ENCODE results near the gene RUBCNL. TPM values are rescaled to one million over a fixed set of nuclear protein-coding genes. Genes with fewer than 3 reads are reported as not detected.

RUBCNL gene
- total RNA-seq, 1 donor: 6.5 TPM

GRCh38 chr13:46341112-46341711 lies 45.8 kb downstream of the RUBCNL start:
- TF ChIP-seq CTCF (IDR thresholded peaks at IDR 0.05; ENCODE audit: extremely low read depth, low read depth, low read length): no peak
- Histone ChIP-seq H3K27ac (ENCODE audit: low read depth, low read length) (peak overlapping the region; percentile 86), H3K36me3 (ENCODE audit: insufficient read depth, low read length) (no peaks in the 10 kb centered on the region), H3K4me2 (ENCODE audit: insufficient read depth, low read length) (peak overlapping the region; percentile 58), H3K4me1 (ENCODE audit: insufficient read depth, low read length) (peaks cover 28% of the 10 kb centered on the region), H4K20me1 (ENCODE audit: insufficient read depth, low read length) (no peaks in the 10 kb centered on the region), H2AFZ (ENCODE audit: low read length) (peak overlapping the region; percentile 85), H3K9me3 (ENCODE audit: low read depth, low read length) (no peaks in the 10 kb centered on the region), H3K79me2 (ENCODE audit: insufficient read depth, low read length) (no peaks in the 10 kb centered on the region), H3K27me3 (ENCODE audit: insufficient read depth, low read length) (no peaks in the 10 kb centered on the region), H3K4me3 (ENCODE audit: insufficient read depth, low read length) (peak overlapping the region; percentile 6)
- DNase-seq (ENCODE audit: insufficient read length, low spot score, missing footprints): peak; percentile 83

- H3K4me1 ChIP-seq (ENCODE audit: insufficient read depth, low read length): peaks cover 28% of the 10 kb centered on the region
- no peaks in the 10 kb centered on the region for H3K27me3 ChIP-seq (ENCODE audit: insufficient read depth, low read length)
- peak overlapping the region; percentile 85 for H2AFZ ChIP-seq (ENCODE audit: low read length)
- TF ChIP-seq CTCF (IDR thresholded peaks at IDR 0.05; ENCODE audit: extremely low read depth, low read depth, low read length): no peak
- peak overlapping the region; percentile 86 for H3K27ac ChIP-seq (ENCODE audit: low read depth, low read length)
- H3K4me3 ChIP-seq (ENCODE audit: insufficient read depth, low read length): no peak overlapping the region
- no peaks in the 10 kb centered on the region for H4K20me1 ChIP-seq (ENCODE audit: insufficient read depth, low read length)
- H3K79me2 ChIP-seq (ENCODE audit: insufficient read depth, low read length): no peaks in the 10 kb centered on the region
- no peak for DNase-seq (ENCODE audit: insufficient read length, low spot score, missing footprints)
- H3K4me2 ChIP-seq (ENCODE audit: insufficient read depth, low read length): no peak overlapping the region
- no peaks in the 10 kb centered on the region for H3K9me3 ChIP-seq (ENCODE audit: low read depth, low read length)
- no peaks in the 10 kb centered on the region for H3K36me3 ChIP-seq (ENCODE audit: insufficient read depth, low read length)
These were observed 46.4 kb downstream of the RUBCNL start for GRCh38 chr13:46340631-46341111.

- Histone ChIP-seq H3K9me3 (ENCODE audit: low read depth, low read length) (no peaks in the 10 kb centered on the region), H3K4me1 (ENCODE audit: insufficient read depth, low read length) (peaks cover 28% of the 10 kb centered on the region), H3K4me2 (ENCODE audit: insufficient read depth, low read length) (no peak overlapping the region), H3K79me2 (ENCODE audit: insufficient read depth, low read length) (no peaks in the 10 kb centered on the region), H4K20me1 (ENCODE audit: insufficient read depth, low read length) (no peaks in the 10 kb centered on the region), H3K27me3 (ENCODE audit: insufficient read depth, low read length) (no peaks in the 10 kb centered on the region), H3K27ac (ENCODE audit: low read depth, low read length) (no peak overlapping the region), H3K36me3 (ENCODE audit: insufficient read depth, low read length) (no peaks in the 10 kb centered on the region), H2AFZ (ENCODE audit: low read length) (no peak overlapping the region), H3K4me3 (ENCODE audit: insufficient read depth, low read length) (no peak overlapping the region)
- TF ChIP-seq CTCF (IDR thresholded peaks at IDR 0.05; ENCODE audit: extremely low read depth, low read depth, low read length): no peak
- DNase-seq (ENCODE audit: insufficient read length, low spot score, missing footprints): no peak
These were observed 47.0 kb downstream of the RUBCNL start for GRCh38 chr13:46340011-46340410.

GRCh38 chr13:46339035-46339666 lies 47.9 kb downstream of the RUBCNL start:
- Histone ChIP-seq H3K4me2 (ENCODE audit: insufficient read depth, low read length) (peak overlapping the region; percentile 53), H3K36me3 (ENCODE audit: insufficient read depth, low read length) (no peaks in the 10 kb centered on the region), H3K4me1 (ENCODE audit: insufficient read depth, low read length) (peaks cover 28% of the 10 kb centered on the region), H3K9me3 (ENCODE audit: low read depth, low read length) (no peaks in the 10 kb centered on the region), H3K27ac (ENCODE audit: low read depth, low read length) (peak overlapping the region; percentile 56), H3K79me2 (ENCODE audit: insufficient read depth, low read length) (no peaks in the 10 kb centered on the region), H2AFZ (ENCODE audit: low read length) (peak overlapping the region; percentile 58), H3K4me3 (ENCODE audit: insufficient read depth, low read length) (no peak overlapping the region), H4K20me1 (ENCODE audit: insufficient read depth, low read length) (no peaks in the 10 kb centered on the region), H3K27me3 (ENCODE audit: insufficient read depth, low read length) (no peaks in the 10 kb centered on the region)
- DNase-seq (ENCODE audit: insufficient read length, low spot score, missing footprints): peak; percentile 90
- peak; percentile 18 for TF ChIP-seq CTCF (IDR thresholded peaks at IDR 0.05; ENCODE audit: extremely low read depth, low read depth, low read length)
